ENCODE results near the gene TNFRSF19.
"Not testable (repeated sequence)": the region's sequence is repeated elsewhere in the genome, so short reads cannot be mapped to it uniquely, and the experiment has no call there.

Gene TNFRSF19

GRCh38 chr13:23655321-23655720 is 85.1 kb downstream of the TNFRSF19 start:
- DNase-seq (ENCODE audit: low read depth) = no peak

GRCh38 chr13:23656637-23657371 is 86.6 kb downstream of the TNFRSF19 start:
- DNase-seq (ENCODE audit: low read depth) = peak; percentile 35

- no peak for DNase-seq (ENCODE audit: low read depth)
Observed at GRCh38 chr13:23658929-23659541, 88.8 kb downstream of the TNFRSF19 start.

DNA sequence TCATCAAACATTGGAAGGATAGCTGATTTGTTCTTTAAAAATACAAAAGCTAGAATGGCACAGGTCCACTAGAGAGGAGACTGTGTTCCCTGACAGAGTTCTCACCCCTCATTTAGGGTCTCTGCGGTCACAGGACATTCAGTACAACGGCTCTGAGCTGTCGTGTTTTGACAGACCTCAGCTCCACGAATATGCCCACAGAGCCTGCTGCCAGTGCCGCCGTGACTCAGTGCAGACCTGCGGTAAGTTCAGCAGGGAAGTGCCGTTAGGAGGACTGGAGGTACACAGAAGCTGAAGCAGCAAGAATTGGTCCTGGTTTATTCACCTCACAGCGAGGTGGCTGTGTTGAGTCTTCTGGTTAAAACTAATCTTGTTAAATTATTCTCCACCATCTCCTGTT is 90.0 kb downstream of the TNFRSF19 start:
- no peak for DNase-seq (ENCODE audit: low read depth)

- DNase-seq (ENCODE audit: low read depth) = no peak
Observed at GRCh38 chr13:23666582-23666981, 96.4 kb downstream of the TNFRSF19 start.

DNA sequence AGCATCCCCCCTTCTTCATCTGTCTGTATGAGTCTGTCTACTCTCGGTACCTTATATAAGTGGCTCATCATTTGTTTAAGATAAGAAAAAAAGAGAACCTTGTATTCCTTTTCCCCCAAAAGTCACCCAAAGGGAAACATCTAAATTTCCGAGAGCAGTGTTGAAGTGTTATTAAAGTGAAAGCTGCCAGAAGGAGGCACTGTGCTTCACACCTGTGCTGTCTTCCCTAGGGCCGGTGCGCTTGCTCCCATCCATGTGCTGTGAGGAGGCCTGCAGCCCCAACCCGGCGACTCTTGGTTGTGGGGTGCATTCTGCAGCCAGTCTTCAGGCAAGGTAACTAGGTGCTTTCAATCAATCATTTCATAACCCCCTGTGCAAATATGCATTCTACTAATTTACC is 97.5 kb downstream of the TNFRSF19 start:
- DNase-seq (ENCODE audit: low read depth) = no peak

GRCh38 chr13:23668562-23668961 is 98.3 kb downstream of the TNFRSF19 start:
- DNase-seq (ENCODE audit: low read depth) = no peak

- no peak for DNase-seq (ENCODE audit: low read depth)
Observed at GRCh38 chr13:23670793-23671192, 100.6 kb downstream of the TNFRSF19 start.

DNA sequence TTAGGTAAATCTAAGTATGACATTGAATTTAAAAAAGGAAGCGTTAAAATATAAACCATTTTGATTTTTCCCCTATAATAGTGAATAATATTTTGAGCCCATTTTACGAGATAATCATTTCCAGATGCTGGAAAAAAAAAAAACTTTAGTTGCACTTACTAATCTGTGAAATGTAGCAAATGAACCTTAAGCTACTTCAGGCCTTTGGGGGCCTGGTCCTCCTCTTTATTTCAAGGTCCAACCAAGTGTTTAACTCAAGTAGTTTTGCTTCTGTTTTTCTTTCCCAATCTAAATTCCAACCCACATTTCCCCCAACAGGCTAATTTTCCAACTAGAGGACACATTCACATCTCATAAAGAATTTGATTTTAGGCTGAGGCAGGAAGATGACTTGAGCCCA is 101.2 kb downstream of the TNFRSF19 start:
- peak; percentile 32 for DNase-seq (ENCODE audit: low read depth)

- no peak for DNase-seq (ENCODE audit: low read depth)
Observed at GRCh38 chr13:23671897-23672296, 101.7 kb downstream of the TNFRSF19 start.

DNA sequence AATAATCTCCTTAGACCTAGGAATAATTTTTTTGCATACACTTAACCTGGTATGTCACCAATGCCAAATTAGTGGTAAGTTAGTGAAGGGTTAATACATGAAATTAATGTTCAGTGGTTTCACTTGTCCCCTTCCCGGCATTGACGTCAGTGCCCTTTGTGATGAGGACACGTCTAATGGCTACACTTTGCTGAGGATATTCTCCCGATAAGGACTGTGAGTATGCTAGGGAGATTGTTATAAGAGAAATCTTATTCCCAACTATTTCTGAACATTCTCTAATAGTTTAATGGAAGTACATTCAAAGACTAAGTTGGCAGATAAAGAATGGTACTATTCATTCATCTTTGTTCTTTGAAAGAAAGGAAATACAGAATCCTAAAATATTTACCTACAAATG is 102.4 kb downstream of the TNFRSF19 start:
- DNase-seq (ENCODE audit: low read depth) = no peak

DNA sequence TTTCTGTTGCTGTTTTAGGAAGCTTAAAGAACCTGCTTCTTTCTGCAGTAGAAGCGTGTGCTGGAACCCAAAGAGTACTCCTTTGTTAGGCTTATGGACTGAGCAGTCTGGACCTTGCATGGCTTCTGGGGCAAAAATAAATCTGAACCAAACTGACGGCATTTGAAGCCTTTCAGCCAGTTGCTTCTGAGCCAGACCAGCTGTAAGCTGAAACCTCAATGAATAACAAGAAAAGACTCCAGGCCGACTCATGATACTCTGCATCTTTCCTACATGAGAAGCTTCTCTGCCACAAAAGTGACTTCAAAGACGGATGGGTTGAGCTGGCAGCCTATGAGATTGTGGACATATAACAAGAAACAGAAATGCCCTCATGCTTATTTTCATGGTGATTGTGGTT is 103.1 kb downstream of the TNFRSF19 start:
- DNase-seq (ENCODE audit: low read depth) = peak; percentile 82

DNA sequence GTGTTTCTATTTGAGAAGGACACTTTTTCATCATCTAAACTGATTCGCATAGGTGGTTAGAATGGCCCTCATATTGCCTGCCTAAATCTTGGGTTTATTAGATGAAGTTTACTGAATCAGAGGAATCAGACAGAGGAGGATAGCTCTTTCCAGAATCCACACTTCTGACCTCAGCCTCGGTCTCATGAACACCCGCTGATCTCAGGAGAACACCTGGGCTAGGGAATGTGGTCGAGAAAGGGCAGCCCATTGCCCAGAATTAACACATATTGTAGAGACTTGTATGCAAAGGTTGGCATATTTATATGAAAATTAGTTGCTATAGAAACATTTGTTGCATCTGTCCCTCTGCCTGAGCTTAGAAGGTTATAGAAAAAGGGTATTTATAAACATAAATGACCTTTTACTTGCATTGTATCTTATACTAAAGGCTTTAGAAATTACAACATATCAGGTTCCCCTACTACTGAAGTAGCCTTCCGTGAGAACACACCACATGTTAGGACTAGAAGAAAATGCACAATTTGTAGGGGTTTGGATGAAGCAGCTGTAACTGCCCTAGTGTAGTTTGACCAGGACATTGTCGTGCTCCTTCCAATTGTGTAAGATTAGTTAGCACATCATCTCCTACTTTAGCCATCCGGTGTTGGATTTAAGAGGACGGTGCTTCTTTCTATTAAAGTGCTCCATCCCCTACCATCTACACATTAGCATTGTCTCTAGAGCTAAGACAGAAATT is 103.8 kb downstream of the TNFRSF19 start:
- DNase-seq (ENCODE audit: low read depth) = no peak

DNA sequence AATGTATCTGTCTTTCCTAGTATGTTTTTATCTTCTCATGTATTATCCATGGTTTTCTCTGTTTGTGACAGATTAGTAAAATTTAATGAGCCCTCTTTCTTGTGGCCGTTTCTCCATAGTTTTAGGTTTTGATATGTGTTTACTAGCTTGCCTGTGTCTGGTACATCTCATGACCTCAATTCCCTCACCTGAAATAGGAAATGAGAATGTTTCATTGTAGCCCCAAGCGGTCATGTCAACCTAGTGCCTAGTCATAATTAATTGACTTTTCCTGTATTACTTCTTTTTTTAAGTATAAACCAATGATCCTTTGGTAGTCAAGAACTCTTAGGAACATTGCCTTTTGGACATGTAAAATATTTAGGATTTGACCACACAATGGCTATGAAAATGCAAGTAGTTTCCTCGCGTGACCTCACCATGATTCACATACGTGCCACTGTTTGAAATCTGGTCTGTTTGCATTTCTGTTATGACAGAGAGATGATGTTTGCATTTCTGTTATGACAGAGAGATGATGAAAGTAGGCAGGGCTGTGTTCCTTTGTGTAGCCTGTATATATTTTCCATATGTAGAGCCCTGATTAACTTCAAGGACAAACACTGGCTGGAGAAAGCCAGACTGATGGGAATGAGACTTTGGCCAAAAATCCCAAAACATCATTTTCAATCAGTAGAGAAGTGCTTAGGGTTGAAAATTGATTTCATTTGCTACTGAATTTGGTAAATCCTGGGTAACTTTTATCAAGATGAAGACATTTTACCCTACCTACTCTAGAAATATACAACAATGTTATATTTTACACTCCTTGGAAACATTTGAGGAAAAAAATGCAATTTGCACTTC is 104.8 kb downstream of the TNFRSF19 start:
- peak; percentile 64 for DNase-seq (ENCODE audit: low read depth)

- DNase-seq (ENCODE audit: low read depth) = not testable (repeated sequence)
Observed at GRCh38 chr13:23677679-23678288, 107.6 kb downstream of the TNFRSF19 start.

DNA sequence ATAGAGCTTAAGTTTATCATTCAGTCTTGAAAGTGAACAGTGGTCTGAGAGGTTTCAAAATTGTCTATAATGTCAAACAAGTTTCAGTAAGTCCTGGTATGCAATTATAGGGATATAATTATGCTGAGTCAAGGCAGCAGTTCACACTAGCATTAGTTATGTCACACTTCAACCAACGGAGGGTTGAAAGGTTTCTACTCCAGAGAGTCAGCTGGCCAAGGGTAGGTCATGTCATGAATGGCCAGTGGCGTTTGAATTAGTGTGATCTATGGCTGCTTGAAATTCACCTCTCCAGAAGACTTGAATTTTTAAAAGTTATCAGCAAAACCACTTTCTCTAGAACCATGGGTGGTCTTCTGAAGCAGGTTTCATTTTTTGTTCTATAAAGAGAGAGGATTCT is 108.6 kb downstream of the TNFRSF19 start:
- DNase-seq (ENCODE audit: low read depth) = no peak

- DNase-seq (ENCODE audit: low read depth) = no peak
Observed at GRCh38 chr13:23679220-23679619, 109.0 kb downstream of the TNFRSF19 start.

GRCh38 chr13:23680845-23681669 is 110.8 kb downstream of the TNFRSF19 start:
- no peak for DNase-seq (ENCODE audit: low read depth)

DNA sequence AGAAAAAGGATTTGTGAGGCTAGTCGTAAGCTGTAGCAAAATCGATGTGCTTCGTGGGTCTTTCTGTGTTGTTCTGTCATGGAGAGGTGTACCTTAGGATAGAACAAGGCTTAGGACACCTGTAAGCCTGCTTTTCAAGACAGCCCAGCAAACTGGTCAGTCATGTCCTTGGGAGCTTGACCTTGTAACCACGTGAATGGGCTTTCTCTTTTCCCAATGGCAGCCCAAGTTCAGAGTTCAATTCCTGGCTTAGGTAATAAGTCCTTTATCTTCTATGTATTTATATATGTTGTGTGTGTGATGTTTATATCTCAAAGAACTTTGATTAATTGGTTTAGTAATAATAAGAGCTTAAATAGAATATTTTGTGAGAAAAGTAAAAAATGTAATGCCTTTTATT is 112.9 kb downstream of the TNFRSF19 start:
- no peak for DNase-seq (ENCODE audit: low read depth)

- DNase-seq (ENCODE audit: low read depth) = no peak
Observed at GRCh38 chr13:23684647-23685046, 114.4 kb downstream of the TNFRSF19 start.

DNA sequence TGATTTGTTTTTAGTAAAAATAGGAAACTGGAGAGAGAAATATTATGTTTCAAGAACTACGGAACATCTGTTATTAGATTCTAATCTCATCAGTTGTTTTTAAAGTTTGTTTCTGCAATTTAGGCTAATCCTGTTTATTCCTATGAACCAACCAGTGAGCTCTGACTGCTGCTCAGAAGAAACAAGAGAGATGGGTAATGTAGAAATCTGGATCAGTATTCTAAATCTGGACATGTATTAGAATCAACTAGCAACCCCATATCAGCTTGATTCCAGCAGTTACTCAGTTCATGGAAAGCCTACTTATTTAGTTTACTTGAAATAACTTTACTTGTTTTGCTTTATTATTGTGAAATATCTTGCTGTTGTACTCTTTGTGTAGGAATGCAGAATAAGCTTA is 115.2 kb downstream of the TNFRSF19 start:
- DNase-seq (ENCODE audit: low read depth) = no peak

All from fibroblast of the conjunctiva (primary cell).